ENCODE results near the gene GNAO1. TPM values are rescaled to one million over a fixed set of nuclear protein-coding genes. Genes with fewer than 3 reads are reported as not detected.

GNAO1 gene
- total RNA-seq, 2 donors from 2014 or later: 6.1 to 23.6 TPM

- intact Hi-C loops (cut with DNase I): no loop called here
- Histone ChIP-seq H3K4me3 (no peak overlapping the region), H3K36me3 (no peaks in the 10 kb centered on the region), H3K27me3 (replicated peaks; ENCODE audit: insufficient read depth) (no peaks in the 10 kb centered on the region), H3K9me3 (no peaks in the 10 kb centered on the region), H3K27ac (no peak overlapping the region), H3K4me1 (replicated peaks) (no peaks in the 10 kb centered on the region)
- TF ChIP-seq POLR2A (IDR thresholded peaks at IDR 0.05): no peak
- no peak for TF ChIP-seq CTCF (IDR thresholded peaks at IDR 0.05)
- no peak for TF ChIP-seq POLR2AphosphoS5 (IDR thresholded peaks at IDR 0.05)
- no peak for DNase-seq (ENCODE audit: low spot score)
- 20% methylated on average over 33 of the region's 33 CpGs for WGBS
Observed at GRCh38 chr16:56192986-56193945, 2.0 kb downstream of the GNAO1 start.

- Histone ChIP-seq H3K9me3 (no peaks in the 10 kb centered on the region), H3K4me3 (peak overlapping the region in 1 of 2 donors; percentile 18), H3K27me3 (replicated peaks; ENCODE audit: insufficient read depth) (no peaks in the 10 kb centered on the region), H3K36me3 (no peaks in the 10 kb centered on the region), H3K27ac (no peak overlapping the region), H3K4me1 (replicated peaks) (no peaks in the 10 kb centered on the region)
- TF ChIP-seq CTCF (IDR thresholded peaks at IDR 0.05) (no peak), POLR2A (IDR thresholded peaks at IDR 0.05) (no peak), POLR2AphosphoS5 (IDR thresholded peaks at IDR 0.05) (peak; percentile 70)
- intact Hi-C loops (cut with DNase I): no loop called here
- DNase-seq (ENCODE audit: low spot score): peak; percentile 78
- 3% methylated on average over 48 of the region's 48 CpGs for WGBS
Observed at GRCh38 chr16:56193951-56194726, 2.9 kb downstream of the GNAO1 start.

- no peaks in the 10 kb centered on the region for H3K4me1 ChIP-seq (replicated peaks)
- no peak overlapping the region for H3K27ac ChIP-seq
- intact Hi-C loops (cut with DNase I): no loop called here
- H3K27me3 ChIP-seq (replicated peaks; ENCODE audit: insufficient read depth): no peaks in the 10 kb centered on the region
- H3K36me3 ChIP-seq: no peaks in the 10 kb centered on the region
- H3K4me3 ChIP-seq: no peak overlapping the region
- no peaks in the 10 kb centered on the region for H3K9me3 ChIP-seq
- no peak for DNase-seq (ENCODE audit: low spot score)
- TF ChIP-seq POLR2AphosphoS5 (IDR thresholded peaks at IDR 0.05): no peak
- no peak for TF ChIP-seq CTCF (IDR thresholded peaks at IDR 0.05)
- WGBS: 41% methylated on average over 2 of the region's 2 CpGs
Observed at GRCh38 chr16:56195151-56195550, 3.9 kb downstream of the GNAO1 start.

GRCh38 chr16:56196381-56196780 is 5.1 kb downstream of the GNAO1 start:
- no peak for DNase-seq (ENCODE audit: low spot score)
- Histone ChIP-seq H3K4me1 (replicated peaks) (no peaks in the 10 kb centered on the region), H3K27me3 (replicated peaks; ENCODE audit: insufficient read depth) (no peaks in the 10 kb centered on the region), H3K9me3 (no peaks in the 10 kb centered on the region), H3K36me3 (no peaks in the 10 kb centered on the region), H3K4me3 (no peak overlapping the region), H3K27ac (no peak overlapping the region)
- intact Hi-C loops (cut with DNase I): no loop called here
- no peak for TF ChIP-seq CTCF (IDR thresholded peaks at IDR 0.05)
- 88% methylated on average over 5 of the region's 5 CpGs for WGBS
